Measurements from ENCODE around the gene SRMS.

GRCh38 chr20:63525971-63526370 is 21.6 kb downstream of the SRMS start:
- TF ChIP-seq SP1 (IDR thresholded peaks at IDR 0.05) (no peak), SP1 (CRISPR knock-in tag; IDR thresholded peaks at IDR 0.05) (no peak), POLR2AphosphoS5 (IDR thresholded peaks at IDR 0.05; ENCODE audit: low read depth, low read length) (no peak), ZNF768 (CRISPR knock-in tag; IDR thresholded peaks at IDR 0.05) (no peak)
